Suprapubic skin (tissue), 4 donors: ENCODE measurements around the gene SPOCK1. TPM values are rescaled to one million over a fixed set of nuclear protein-coding genes. Genes with fewer than 3 reads are reported as not detected.
"Not testable (repeated sequence)": the region's sequence is repeated elsewhere in the genome, so short reads cannot be mapped to it uniquely, and the experiment has no call there.

Experiments
- DNase-seq, 2 donors: peaks; one replicate each; pipeline ENCODE4 v3.0.0-alpha.2; 2019; ENCODE audit warnings: low spot score in 2 of 2
- H3K27ac ChIP-seq: fragments of 200-600 bp; sonication (generic); one replicate; pipeline ENCODE4 v1.5.1; 2019
- H3K27me3 ChIP-seq: fragments of 200-600 bp; sonication (generic); one replicate; pipeline ENCODE4 v1.5.1; 2019
- H3K36me3 ChIP-seq: fragments of 200-600 bp; sonication (generic); one replicate; pipeline ENCODE4 v1.5.1; 2019
- H3K4me1 ChIP-seq: fragments of 200-600 bp; sonication (generic); one replicate; pipeline ENCODE4 v1.5.1; 2019
- H3K4me3 ChIP-seq: fragments of 200-600 bp; sonication (generic); one replicate; pipeline ENCODE4 v1.5.1; 2019; ENCODE audit warnings: mild to moderate bottlenecking
- H3K9me3 ChIP-seq: fragments of 200-600 bp; sonication (generic); one replicate; pipeline ENCODE4 v1.5.1; 2019
- EP300 ChIP-seq: sonication (generic); formaldehyde crosslinking; IDR thresholded peaks from one replicate; pipeline ENCODE4 v1.6.1; 2017; ENCODE audit warnings: antibody characterized with exemption
- POLR2A ChIP-seq, 2 donors: fragments of 450-650 bp; IDR thresholded peaks; one replicate each; pipeline ENCODE4 v1.6.1; 2017; ENCODE audit warnings: antibody characterized with exemption in 2 of 2, mild to moderate bottlenecking in 2 of 2, moderate library complexity in 2 of 2
- POLR2AphosphoS5 ChIP-seq, 3 donors: sonication (generic); formaldehyde crosslinking; IDR thresholded peaks; one replicate each; pipeline ENCODE4 v1.6.1; 2017; ENCODE audit warnings: antibody characterized with exemption in 3 of 3
- WGBS: methylation state at CpG from one replicate; pipeline ENCODE4 v1.1.5; 2018; 5-methylcytosine and 5-hydroxymethylcytosine counted together
- total RNA-seq, 4 donors: library from RNA; depleted of rRNA; stranded (reverse); fragments of >200 nt; gene quantifications; one replicate each; pipeline ENCODE4 v1.1.0, GENCODE V29; 2016
- TF ChIP-seq, protein P1 (sequence below), 2 donors: fragments of 200-600 bp in 1 of 2; fragments of 450-650 bp in 1 of 2; sonication (generic) in 1 of 2; IDR thresholded peaks; one replicate each; pipeline ENCODE4 v1.5.1; 2016 to 2019; ENCODE audit warnings: antibody characterized with exemption in 2 of 2, mild to moderate bottlenecking in 1 of 2, moderate library complexity in 1 of 2

The SPOCK1 gene
- total RNA-seq = 10 to 100 TPM in 1 of 4 donors, 1 to 10 TPM in 3; 3.9 to 11.6 (median 5.4) TPM

DNA sequence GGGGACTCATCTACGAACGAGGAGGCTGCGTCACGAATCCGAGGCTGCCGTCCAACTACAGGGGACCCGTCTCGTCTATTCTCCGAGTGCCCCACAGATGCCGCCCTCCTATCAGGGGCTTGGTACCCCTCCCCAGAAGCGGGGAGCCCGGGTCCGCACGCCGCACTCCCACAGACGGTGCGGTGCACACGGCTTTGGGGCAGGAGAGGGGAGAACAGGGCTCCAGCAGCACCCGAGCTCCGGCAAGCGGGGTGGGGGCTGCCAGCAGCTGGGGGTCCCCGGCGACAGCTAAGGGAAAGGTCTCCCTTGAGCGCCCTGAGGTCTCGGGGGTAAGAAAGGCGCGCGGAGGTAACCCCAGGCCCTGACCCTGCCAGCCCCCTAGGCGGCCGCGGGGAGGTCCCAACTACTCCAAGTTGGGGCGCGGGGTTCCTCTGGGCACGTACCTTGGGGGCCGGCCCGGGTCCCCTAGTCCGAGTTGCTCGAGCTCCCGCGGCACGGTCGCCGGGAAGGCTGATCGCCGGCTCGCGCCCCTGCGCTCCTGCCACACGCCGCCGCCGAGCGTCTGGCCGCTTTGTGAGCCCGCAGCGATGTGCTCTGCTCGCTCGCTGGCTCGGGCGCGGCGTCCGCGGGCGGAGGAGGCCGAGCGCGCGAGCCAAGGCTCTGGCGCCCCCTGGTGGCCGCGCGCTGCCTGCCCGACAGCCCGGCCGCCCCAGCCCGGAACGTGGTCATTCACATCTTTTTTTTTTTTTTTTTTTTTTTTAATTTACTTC is at the start of gene SPOCK1:
Gene SPOCK1, minus strand, starts transcription at position 591 of the 770 bp plus-strand sequence.
- peak within 1 kb of the TSS; percentile 52 for H3K4me3 ChIP-seq
- peaks cover 13% of the 10 kb centered on the region for H3K4me1 ChIP-seq
- no peak within 1 kb of the TSS for H3K27ac ChIP-seq
- DNase-seq = peak; percentile 71 to 80
- WGBS = under 1% methylated on average over 53 of the region's 78 CpGs
- no peaks in the 10 kb centered on the region for H3K9me3 ChIP-seq
- no peaks in the 10 kb centered on the region for H3K36me3 ChIP-seq
- TF ChIP-seq POLR2AphosphoS5 (IDR thresholded peaks at IDR 0.05) (no peak), POLR2A (IDR thresholded peaks at IDR 0.05) (peak in 1 of 2 donors; percentile 5), EP300 (no peak)
- TF ChIP-seq, protein P1, sequence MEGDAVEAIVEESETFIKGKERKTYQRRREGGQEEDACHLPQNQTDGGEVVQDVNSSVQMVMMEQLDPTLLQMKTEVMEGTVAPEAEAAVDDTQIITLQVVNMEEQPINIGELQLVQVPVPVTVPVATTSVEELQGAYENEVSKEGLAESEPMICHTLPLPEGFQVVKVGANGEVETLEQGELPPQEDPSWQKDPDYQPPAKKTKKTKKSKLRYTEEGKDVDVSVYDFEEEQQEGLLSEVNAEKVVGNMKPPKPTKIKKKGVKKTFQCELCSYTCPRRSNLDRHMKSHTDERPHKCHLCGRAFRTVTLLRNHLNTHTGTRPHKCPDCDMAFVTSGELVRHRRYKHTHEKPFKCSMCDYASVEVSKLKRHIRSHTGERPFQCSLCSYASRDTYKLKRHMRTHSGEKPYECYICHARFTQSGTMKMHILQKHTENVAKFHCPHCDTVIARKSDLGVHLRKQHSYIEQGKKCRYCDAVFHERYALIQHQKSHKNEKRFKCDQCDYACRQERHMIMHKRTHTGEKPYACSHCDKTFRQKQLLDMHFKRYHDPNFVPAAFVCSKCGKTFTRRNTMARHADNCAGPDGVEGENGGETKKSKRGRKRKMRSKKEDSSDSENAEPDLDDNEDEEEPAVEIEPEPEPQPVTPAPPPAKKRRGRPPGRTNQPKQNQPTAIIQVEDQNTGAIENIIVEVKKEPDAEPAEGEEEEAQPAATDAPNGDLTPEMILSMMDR (IDR thresholded peaks at IDR 0.05) = peak; percentile 79 to 86
- H3K27me3 ChIP-seq = peaks cover 27% of the 10 kb centered on the region

DNA sequence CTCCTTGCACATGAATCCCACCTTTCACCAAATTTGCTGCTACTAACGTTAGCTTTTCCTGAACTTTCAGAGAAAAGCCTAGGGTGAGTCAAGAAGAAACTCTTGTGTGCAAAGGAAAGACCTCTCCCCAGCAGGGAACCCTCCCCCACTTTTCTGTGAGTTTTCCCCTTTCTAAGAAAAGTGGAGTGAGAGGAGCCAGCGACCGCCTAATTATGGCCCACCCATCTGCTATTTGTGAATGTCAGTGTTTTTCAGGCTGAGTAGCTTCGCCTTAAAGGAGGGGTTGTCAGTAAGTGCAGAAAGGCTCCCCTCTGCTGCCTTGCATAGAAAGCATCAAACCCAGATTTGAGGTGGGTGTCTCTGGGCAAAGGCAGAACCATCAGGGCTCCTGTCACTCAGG is 46.8 kb upstream of the SPOCK1 start:
- Histone ChIP-seq H3K27ac (no peak overlapping the region), H3K4me3 (no peak overlapping the region), H3K4me1 (no peaks in the 10 kb centered on the region), H3K36me3 (no peaks in the 10 kb centered on the region), H3K27me3 (no peaks in the 10 kb centered on the region), H3K9me3 (no peaks in the 10 kb centered on the region)
- no peak for TF ChIP-seq EP300
- TF ChIP-seq, protein P1 (IDR thresholded peaks at IDR 0.05) = no peak
- TF ChIP-seq POLR2AphosphoS5 (IDR thresholded peaks at IDR 0.05) = no peak
- TF ChIP-seq POLR2A (IDR thresholded peaks at IDR 0.05) = no peak
- no peak for DNase-seq
- 91% methylated on average over 4 of the region's 4 CpGs for WGBS

DNA sequence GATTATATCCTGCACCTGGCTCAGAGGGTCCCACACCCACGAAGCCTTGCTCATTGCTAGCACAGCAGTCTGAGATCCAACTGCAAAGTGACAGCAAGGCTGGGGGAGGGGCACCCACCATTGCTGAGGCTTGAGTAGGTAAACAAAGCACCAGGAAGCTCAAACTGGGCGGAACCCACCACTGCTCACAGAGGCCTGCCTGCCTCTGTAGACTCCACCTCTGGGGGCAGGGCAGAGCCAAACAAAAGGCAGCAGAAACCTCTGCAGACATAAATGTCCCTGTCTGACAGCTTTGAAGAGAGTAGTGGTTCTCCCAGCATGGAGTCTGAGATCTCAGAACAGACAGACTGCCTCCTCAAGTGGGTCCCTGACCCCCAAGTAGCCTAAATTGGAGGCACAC is 36.3 kb upstream of the SPOCK1 start:
- not testable (repeated sequence) for H3K9me3 ChIP-seq, H3K36me3 ChIP-seq, H3K4me3 ChIP-seq, H3K27me3 ChIP-seq, H3K4me1 ChIP-seq, H3K27ac ChIP-seq, DNase-seq
- 40% methylated on average over 1 of the region's 2 CpGs for WGBS

DNA sequence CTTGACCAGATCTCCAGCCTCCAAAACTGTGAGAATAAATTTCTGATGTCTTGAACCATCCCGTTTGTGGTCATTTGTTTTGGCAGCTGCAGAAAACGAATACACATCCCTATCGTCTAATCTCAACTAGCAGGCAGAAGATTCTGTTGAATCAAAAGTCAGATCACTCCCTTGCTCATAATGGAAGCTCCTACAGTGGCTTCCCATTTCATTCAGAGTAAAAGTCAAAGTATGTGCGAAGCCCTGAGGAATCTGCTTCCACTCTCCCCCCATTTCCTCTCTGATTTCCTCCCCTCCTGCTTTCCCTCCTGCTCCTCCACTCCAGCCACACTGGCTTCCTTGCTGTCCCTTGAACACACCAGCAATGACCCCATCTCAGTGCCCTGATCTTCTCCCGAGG is 34.8 kb upstream of the SPOCK1 start:
- Histone ChIP-seq H3K36me3 (no peaks in the 10 kb centered on the region), H3K27ac (no peak overlapping the region), H3K4me1 (no peaks in the 10 kb centered on the region), H3K4me3 (no peak overlapping the region), H3K9me3 (no peaks in the 10 kb centered on the region), H3K27me3 (no peaks in the 10 kb centered on the region)
- TF ChIP-seq EP300 (no peak), POLR2A (IDR thresholded peaks at IDR 0.05) (no peak), POLR2AphosphoS5 (IDR thresholded peaks at IDR 0.05) (no peak)
- TF ChIP-seq, protein P1 (IDR thresholded peaks at IDR 0.05) = no peak
- DNase-seq = no peak
- WGBS = 77% methylated on average over 5 of the region's 5 CpGs

DNA sequence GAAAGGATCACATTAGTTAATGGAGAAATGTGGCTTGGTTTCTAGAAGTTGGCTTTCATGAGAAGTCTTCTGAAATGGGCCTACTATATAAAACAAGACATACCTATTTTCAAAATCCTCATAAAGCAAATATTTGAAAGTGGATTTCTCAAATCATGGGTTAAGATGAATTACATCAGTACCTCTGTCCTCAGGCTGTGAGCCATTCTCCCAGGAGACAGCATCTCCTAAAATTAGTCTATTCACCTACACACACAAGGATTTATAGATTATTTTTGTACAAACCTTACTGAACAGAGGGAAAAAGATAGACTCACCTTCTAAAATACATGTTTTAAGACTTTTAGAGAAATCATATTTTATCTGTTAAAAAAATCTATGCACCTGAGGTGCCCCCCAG is 32.1 kb upstream of the SPOCK1 start:
- Histone ChIP-seq H3K4me1 (no peaks in the 10 kb centered on the region), H3K9me3 (no peaks in the 10 kb centered on the region), H3K27ac (no peak overlapping the region), H3K27me3 (no peaks in the 10 kb centered on the region), H3K4me3 (no peak overlapping the region), H3K36me3 (no peaks in the 10 kb centered on the region)
- DNase-seq = no peak
- TF ChIP-seq POLR2AphosphoS5 (IDR thresholded peaks at IDR 0.05) (no peak), POLR2A (IDR thresholded peaks at IDR 0.05) (no peak), EP300 (no peak)
- TF ChIP-seq, protein P1 (IDR thresholded peaks at IDR 0.05) = no peak
